Upper lobe of left lung (tissue), 4 donors: ENCODE results near the gene RSBN1L.

Experiments
- CTCF ChIP-seq, 6 experiments: fragments of 450-650 bp in 4 of 6; fragments of 200-600 bp in 2 of 6; sonication (generic) in 2 of 6; IDR thresholded peaks; one replicate each; pipeline ENCODE4 v1.5.1; 2016 to 2019; ENCODE audit warnings: antibody characterized with exemption in 6 of 6
- POLR2A ChIP-seq, 4 donors: fragments of 450-650 bp; IDR thresholded peaks; one replicate each; pipeline ENCODE4 v1.5.1; 2016 to 2017; ENCODE audit warnings: antibody characterized with exemption in 4 of 4, mild to moderate bottlenecking in 2 of 4
- POLR2AphosphoS5 ChIP-seq, 2 donors: sonication (generic); formaldehyde crosslinking; IDR thresholded peaks; one replicate each; pipeline ENCODE4 v1.5.1; 2017; ENCODE audit warnings: antibody characterized with exemption in 2 of 2

GRCh38 chr7:77786741-77787140 is 90.5 kb downstream of the RSBN1L start:
- TF ChIP-seq CTCF (IDR thresholded peaks at IDR 0.05) (no peak), POLR2AphosphoS5 (IDR thresholded peaks at IDR 0.05) (no peak), POLR2A (IDR thresholded peaks at IDR 0.05) (no peak)
